Fibroblast of lung (primary cell): ENCODE results near the gene SYS1. TPM values are rescaled to one million over a fixed set of nuclear protein-coding genes. Genes with fewer than 3 reads are reported as not detected.

Source experiments
- DNase-seq, 2 donors: peaks; one replicate each; pipeline versions ENCODE4 v3.0.0 to v3.0.0-alpha.2; 2010; ENCODE audit warnings: low read depth in 2 of 2
- H2AFZ ChIP-seq: 2 replicates; pipeline ENCODE4 v1.5.1; 2012; ENCODE audit warnings: low read length, control low read depth, inconsistent platforms
- H3K27ac ChIP-seq: 2 replicates; pipeline ENCODE4 v1.5.1; 2011; ENCODE audit warnings: low read length, control low read depth; ENCODE audit not compliant: insufficient read depth
- H3K27me3 ChIP-seq: 2 replicates; pipeline ENCODE4 v1.5.1; 2011; ENCODE audit warnings: mild to moderate bottlenecking, low read length; ENCODE audit not compliant: control insufficient read depth, insufficient read depth
- H3K36me3 ChIP-seq: 2 replicates; pipeline ENCODE4 v1.5.1; 2011; ENCODE audit warnings: low read length; ENCODE audit not compliant: control insufficient read depth, insufficient read depth
- H3K4me1 ChIP-seq: 2 replicates; pipeline ENCODE4 v1.5.1; 2011; ENCODE audit warnings: low read length; ENCODE audit not compliant: control insufficient read depth, insufficient read depth; ENCODE audit errors: extremely low read depth
- H3K4me2 ChIP-seq: 2 replicates; pipeline ENCODE4 v1.5.1; 2011; ENCODE audit warnings: low read length, control low read depth; ENCODE audit not compliant: insufficient read depth; ENCODE audit errors: extremely low read depth
- H3K4me3 ChIP-seq, 4 experiments: fragments of 200-600 bp in 1 of 4; sonication (generic) in 1 of 4; replicated peaks in 1 of 4; 2 replicates each; pipeline ENCODE4 v1.5.1; 2011 to 2016; ENCODE audit warnings: low read length in 4 of 4, low read depth in 3 of 4, mild to moderate bottlenecking in 3 of 4, control low read depth in 2 of 4, inconsistent platforms in 1 of 4, mixed read lengths in 1 of 4; ENCODE audit not compliant: insufficient read depth in 1 of 4; ENCODE audit errors: control extremely low read depth in 1 of 4
- H3K79me2 ChIP-seq: 2 replicates; pipeline ENCODE4 v1.5.1; 2012; ENCODE audit warnings: mild to moderate bottlenecking, low read length, inconsistent platforms; ENCODE audit not compliant: control insufficient read depth, insufficient read depth
- H3K9ac ChIP-seq: 2 replicates; pipeline ENCODE4 v1.5.1; 2011; ENCODE audit warnings: mild to moderate bottlenecking, low read length, control low read depth; ENCODE audit not compliant: insufficient read depth
- H3K9me3 ChIP-seq: 2 replicates; pipeline ENCODE4 v1.5.1; 2012; ENCODE audit warnings: low read depth, low read length; ENCODE audit not compliant: control insufficient read depth, insufficient read depth
- H4K20me1 ChIP-seq: 2 replicates; pipeline ENCODE4 v1.5.1; 2011; ENCODE audit warnings: low read length; ENCODE audit not compliant: control insufficient read depth, insufficient read depth; ENCODE audit errors: extremely low read depth
- CTCF ChIP-seq, 2 donors: IDR thresholded peaks in 1 of 2; conservative IDR thresholded peaks in 1 of 2; 1 replicate in 1 of 2; 2 replicates in 1 of 2; pipeline ENCODE4 v1.5.1; 2011 to 2012; ENCODE audit warnings: low read length in 2 of 2, control low read depth in 1 of 2, inconsistent platforms in 1 of 2, low read depth in 1 of 2, mild to moderate bottlenecking in 1 of 2
- EZH2 ChIP-seq: IDR thresholded peaks from 2 replicates; pipeline ENCODE4 v1.5.1; 2012; ENCODE audit warnings: low read length, control low read depth, mild to moderate bottlenecking; ENCODE audit errors: missing control alignments
- polyA plus RNA-seq, 2 donors: library from polyadenylated mRNA; depleted of rRNA in 1 of 2; stranded (reverse) in 1 of 2; unstranded in 1 of 2; fragments of >200 nt; gene quantifications; 2 replicates each; pipeline ENCODE4 v1.2.1, GENCODE V29; 2011 to 2012; ENCODE audit warnings: missing spikeins in 1 of 2
- total RNA-seq: library from RNA; depleted of rRNA; stranded (reverse); fragments of >200 nt; gene quantifications from 2 replicates; pipeline ENCODE4 v1.2.1, GENCODE V29; 2014

SYS1 gene
- total and polyA plus RNA-seq, 2 donors (not counting 1 experiment from before 2014, with no cell fraction given) = 20.5 to 23.4 TPM

GRCh38 chr20:45408646-45409213, 45.8 kb downstream of the SYS1 start:
- no peaks in the 10 kb centered on the region for H3K27me3 ChIP-seq
- peaks cover 3% of the 10 kb centered on the region for H3K4me1 ChIP-seq
- H3K27ac ChIP-seq = no peak overlapping the region
- no peaks in the 10 kb centered on the region for H3K36me3 ChIP-seq
- DNase-seq = no peak
- H3K9me3 ChIP-seq = no peaks in the 10 kb centered on the region
- TF ChIP-seq CTCF (conservative IDR thresholded peaks at IDR 0.05 in 1 of 2, IDR thresholded peaks at IDR 0.05 in 1 of 2; ENCODE audit: low read depth in 1 of 2, low read length in 2 of 2) (no peak), EZH2 (no peak)
- H3K4me3 ChIP-seq = no peak overlapping the region
- no peak overlapping the region for H3K9ac ChIP-seq
- H3K4me2 ChIP-seq = no peak overlapping the region
- H3K79me2 ChIP-seq = no peaks in the 10 kb centered on the region
- no peak overlapping the region for H2AFZ ChIP-seq
- H4K20me1 ChIP-seq = no peaks in the 10 kb centered on the region

GRCh38 chr20:45409521-45410272, 46.7 kb downstream of the SYS1 start:
- H4K20me1 ChIP-seq = no peaks in the 10 kb centered on the region
- H3K4me2 ChIP-seq = no peak overlapping the region
- no peak overlapping the region for H3K27ac ChIP-seq
- H3K36me3 ChIP-seq = no peaks in the 10 kb centered on the region
- no peak overlapping the region for H2AFZ ChIP-seq
- H3K9ac ChIP-seq = no peak overlapping the region
- H3K4me3 ChIP-seq = no peak overlapping the region
- no peaks in the 10 kb centered on the region for H3K9me3 ChIP-seq
- TF ChIP-seq EZH2 (no peak), CTCF (conservative IDR thresholded peaks at IDR 0.05 in 1 of 2, IDR thresholded peaks at IDR 0.05 in 1 of 2; ENCODE audit: low read depth in 1 of 2, low read length in 2 of 2) (no peak)
- H3K79me2 ChIP-seq = no peaks in the 10 kb centered on the region
- no peak for DNase-seq
- no peaks in the 10 kb centered on the region for H3K27me3 ChIP-seq
- peaks cover 3% of the 10 kb centered on the region for H3K4me1 ChIP-seq

- H3K36me3 ChIP-seq = no peaks in the 10 kb centered on the region
- H3K4me3 ChIP-seq = no peak overlapping the region
- H4K20me1 ChIP-seq = no peaks in the 10 kb centered on the region
- H3K4me2 ChIP-seq = no peak overlapping the region
- no peaks in the 10 kb centered on the region for H3K79me2 ChIP-seq
- TF ChIP-seq EZH2 = no peak
- no peak for TF ChIP-seq CTCF (conservative IDR thresholded peaks at IDR 0.05 in 1 of 2, IDR thresholded peaks at IDR 0.05 in 1 of 2; ENCODE audit: low read depth in 1 of 2, low read length in 2 of 2)
- no peak overlapping the region for H2AFZ ChIP-seq
- no peak overlapping the region for H3K9ac ChIP-seq
- H3K9me3 ChIP-seq = no peaks in the 10 kb centered on the region
- DNase-seq = no peak
- peaks cover 3% of the 10 kb centered on the region for H3K4me1 ChIP-seq
- no peaks in the 10 kb centered on the region for H3K27me3 ChIP-seq
- H3K27ac ChIP-seq = no peak overlapping the region
These were observed 47.9 kb downstream of the SYS1 start for GRCh38 chr20:45410887-45411286.
